GM23338 (cell line): ENCODE measurements around the gene CYTH1. TPM values are rescaled to one million over a fixed set of nuclear protein-coding genes. Genes with fewer than 3 reads are reported as not detected.

Source experiments
- ATAC-seq: fragments of 200-7000 bp; cut with Tn5 transposase; 3 replicates; pipeline ENCODE4 v1.9.1; 2020
- DNase-seq: peaks from one replicate; pipeline ENCODE4 v3.0.0-alpha.2; 2015; ENCODE audit warnings: low spot score
- H2AFZ ChIP-seq: fragments of 200-600 bp; sonication (generic); 2 replicates; pipeline ENCODE4 v1.8.0; 2016; ENCODE audit warnings: antibody characterized with exemption, mild to moderate bottlenecking, moderate library complexity
- H3F3A ChIP-seq: fragments of 200-600 bp; sonication (generic); replicated peaks from 2 replicates; pipeline ENCODE4 v1.8.0; 2017; ENCODE audit warnings: antibody characterized with exemption, mixed run types, low read depth
- H3K27ac ChIP-seq: fragments of 200-600 bp; sonication (generic); 2 replicates; pipeline ENCODE4 v1.6.1; 2016; ENCODE audit warnings: low read depth
- H3K27me3 ChIP-seq: fragments of 200-600 bp; sonication (generic); 2 replicates; pipeline ENCODE4 v1.8.0; 2016; ENCODE audit warnings: mild to moderate bottlenecking, mixed run types, moderate library complexity; ENCODE audit not compliant: insufficient read depth
- H3K36me3 ChIP-seq: fragments of 200-600 bp; sonication (generic); 2 replicates; pipeline ENCODE4 v1.8.0; 2016; ENCODE audit warnings: mild to moderate bottlenecking; ENCODE audit not compliant: insufficient read depth
- H3K4me1 ChIP-seq: fragments of 200-600 bp; sonication (generic); 2 replicates; pipeline ENCODE4 v1.8.0; 2016; ENCODE audit warnings: mild to moderate bottlenecking, moderate library complexity; ENCODE audit not compliant: insufficient read depth
- H3K4me2 ChIP-seq: fragments of 200-600 bp; sonication (generic); 2 replicates; pipeline ENCODE4 v1.7.1; 2017; ENCODE audit warnings: mixed run types
- H3K4me3 ChIP-seq: fragments of 200-600 bp; sonication (generic); 2 replicates; pipeline ENCODE4 v1.6.1; 2016; ENCODE audit warnings: mixed run types
- H3K79me2 ChIP-seq: fragments of 200-600 bp; sonication (generic); replicated peaks from 2 replicates; pipeline ENCODE4 v1.8.0; 2017; ENCODE audit warnings: mild to moderate bottlenecking; ENCODE audit not compliant: insufficient read depth
- H3K9me2 ChIP-seq: fragments of 200-600 bp; sonication (generic); 2 replicates; pipeline ENCODE4 v1.8.0; 2017; ENCODE audit not compliant: insufficient read depth
- H4K20me1 ChIP-seq: fragments of 200-600 bp; sonication (generic); replicated peaks from 2 replicates; pipeline ENCODE4 v1.8.0; 2017; ENCODE audit warnings: mild to moderate bottlenecking; ENCODE audit not compliant: insufficient read depth
- H3K27ac Mint-ChIP-seq: 2 replicates; pipeline ENCODE4 v1.8.0; 2020; ENCODE audit warnings: inconsistent platforms, mild to moderate bottlenecking, moderate library complexity, mixed read lengths
- H3K27me3 Mint-ChIP-seq: 3 replicates; pipeline ENCODE4 v1.8.0; 2022; ENCODE audit warnings: low read depth, mild to moderate bottlenecking, moderate library complexity, mixed read lengths, inconsistent platforms; ENCODE audit not compliant: insufficient read depth, poor library complexity
- H3K36me3 Mint-ChIP-seq: 3 replicates; pipeline ENCODE4 v1.8.0; 2021; ENCODE audit warnings: low read depth, mild to moderate bottlenecking, inconsistent platforms, moderate library complexity, mixed read lengths
- H3K4me1 Mint-ChIP-seq: 3 replicates; pipeline ENCODE4 v1.8.0; 2020; ENCODE audit warnings: mild to moderate bottlenecking, inconsistent platforms, mixed read lengths
- H3K4me3 Mint-ChIP-seq: 3 replicates; pipeline ENCODE4 v1.8.0; 2021; ENCODE audit warnings: moderate library complexity, mild to moderate bottlenecking, inconsistent platforms, mixed read lengths
- H3K9me3 Mint-ChIP-seq: 3 replicates; pipeline ENCODE4 v1.8.0; 2020; ENCODE audit warnings: moderate library complexity, mild to moderate bottlenecking, inconsistent platforms, mixed read lengths
- CREB1 ChIP-seq: fragments of 250-450 bp; sonication (Bioruptor Pico); IDR thresholded peaks from 2 replicates; pipeline ENCODE4 v1.5.0; 2020; ENCODE audit warnings: low read depth, mild to moderate bottlenecking, moderate library complexity
- EZH2 ChIP-seq: fragments of 200-600 bp; sonication (generic); IDR thresholded peaks from one replicate; pipeline ENCODE4 v1.8.0; 2017; ENCODE audit warnings: antibody characterized with exemption, mild to moderate bottlenecking, low read depth; ENCODE audit not compliant: unreplicated experiment
- EZH2phosphoT487 ChIP-seq: fragments of 200-600 bp; sonication (generic); IDR thresholded peaks from one replicate; pipeline ENCODE4 v1.8.1; 2018; ENCODE audit warnings: antibody characterized with exemption; ENCODE audit not compliant: unreplicated experiment
- JUNB ChIP-seq: IDR thresholded peaks from one replicate; pipeline ENCODE4 v1.6.1; 2016; ENCODE audit warnings: antibody characterized with exemption; ENCODE audit not compliant: unreplicated experiment
- STAT1 ChIP-seq: IDR thresholded peaks from one replicate; pipeline ENCODE4 v1.6.1; 2016; ENCODE audit warnings: antibody characterized with exemption; ENCODE audit not compliant: unreplicated experiment
- ZNF114 ChIP-seq: fragments of 250-450 bp; sonication (Bioruptor Pico); IDR thresholded peaks from 2 replicates; pipeline ENCODE4 v1.5.0; 2020; ENCODE audit warnings: mild to moderate bottlenecking, moderate library complexity
- ZNF331 ChIP-seq: fragments of 250-450 bp; sonication (Bioruptor Pico); IDR thresholded peaks from 2 replicates; pipeline ENCODE4 v1.5.0; 2020; ENCODE audit warnings: low read depth, mild to moderate bottlenecking, moderate library complexity
- polyA plus RNA-seq: library from polyadenylated mRNA; unstranded; fragments of >200 nt; fragmentation: Nextera tagmentation; extraction: Ambion mirVana; gene quantifications from 2 replicates; pipeline ENCODE4 v1.2.1, GENCODE V29; 2016
- total RNA-seq: library from RNA; depleted of rRNA; stranded (reverse); fragments of >200 nt; shearing (Covaris generic); gene quantifications from 2 replicates; pipeline ENCODE4 v1.2.3, GENCODE V29; 2014
- TF ChIP-seq, protein P1 (sequence below): fragments of 250-450 bp; sonication (Bioruptor Pico); IDR thresholded peaks from 2 replicates; pipeline ENCODE4 v1.5.0; 2020; ENCODE audit warnings: mild to moderate bottlenecking, moderate library complexity
- TF ChIP-seq, protein P2 (sequence below): IDR thresholded peaks from one replicate; pipeline ENCODE4 v1.6.1; 2018; ENCODE audit warnings: antibody characterized with exemption; ENCODE audit not compliant: unreplicated experiment

CYTH1 gene
- total and polyA plus RNA-seq, 2 experiments from 2014 or later = 13.8 to 14.5 TPM

DNA sequence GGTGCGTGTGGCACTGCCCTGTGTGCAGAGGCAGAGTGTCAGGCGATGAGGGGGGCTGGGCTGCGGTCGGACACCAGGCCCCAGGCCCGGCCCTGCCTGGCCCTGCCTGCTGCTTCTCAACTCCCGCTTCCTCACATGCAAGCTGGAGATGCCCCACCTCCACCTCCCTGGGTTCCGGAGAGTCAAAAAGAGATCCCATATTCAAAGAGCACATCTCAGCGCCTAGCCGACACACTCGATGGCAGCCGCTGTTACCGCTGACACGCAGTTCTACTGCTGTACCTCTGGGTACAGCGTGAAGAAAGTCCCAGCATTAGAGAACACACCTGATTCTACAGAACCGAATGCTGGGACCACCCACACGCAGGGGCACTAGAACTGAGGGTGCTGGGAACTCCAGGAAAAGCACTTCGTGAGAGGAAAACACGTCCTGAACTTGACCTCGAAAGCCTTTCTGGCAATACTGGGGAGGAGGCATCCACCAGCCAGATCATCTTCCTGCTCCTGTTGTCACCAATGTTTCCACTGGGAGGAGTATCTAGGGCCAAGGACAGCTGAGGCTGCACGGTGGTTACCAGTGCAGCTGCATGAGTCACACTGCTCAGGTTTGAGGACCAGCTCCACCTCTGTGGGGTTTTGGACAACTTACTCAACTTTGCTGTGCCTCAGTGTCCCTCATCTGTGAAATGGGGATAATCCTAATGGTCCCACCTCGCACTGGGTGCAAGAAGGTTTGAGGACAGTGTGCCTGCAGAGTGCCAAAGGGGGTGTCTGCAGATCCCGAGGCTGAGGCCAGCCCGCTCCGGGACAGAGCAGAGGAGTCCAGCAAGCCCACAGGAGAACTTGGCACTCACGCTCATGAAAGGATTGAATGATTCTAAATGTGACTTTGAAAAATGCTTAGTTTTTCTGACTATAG is 104.5 kb downstream of the CYTH1 start:
- H3K27me3 ChIP-seq = no peaks in the 10 kb centered on the region

DNA sequence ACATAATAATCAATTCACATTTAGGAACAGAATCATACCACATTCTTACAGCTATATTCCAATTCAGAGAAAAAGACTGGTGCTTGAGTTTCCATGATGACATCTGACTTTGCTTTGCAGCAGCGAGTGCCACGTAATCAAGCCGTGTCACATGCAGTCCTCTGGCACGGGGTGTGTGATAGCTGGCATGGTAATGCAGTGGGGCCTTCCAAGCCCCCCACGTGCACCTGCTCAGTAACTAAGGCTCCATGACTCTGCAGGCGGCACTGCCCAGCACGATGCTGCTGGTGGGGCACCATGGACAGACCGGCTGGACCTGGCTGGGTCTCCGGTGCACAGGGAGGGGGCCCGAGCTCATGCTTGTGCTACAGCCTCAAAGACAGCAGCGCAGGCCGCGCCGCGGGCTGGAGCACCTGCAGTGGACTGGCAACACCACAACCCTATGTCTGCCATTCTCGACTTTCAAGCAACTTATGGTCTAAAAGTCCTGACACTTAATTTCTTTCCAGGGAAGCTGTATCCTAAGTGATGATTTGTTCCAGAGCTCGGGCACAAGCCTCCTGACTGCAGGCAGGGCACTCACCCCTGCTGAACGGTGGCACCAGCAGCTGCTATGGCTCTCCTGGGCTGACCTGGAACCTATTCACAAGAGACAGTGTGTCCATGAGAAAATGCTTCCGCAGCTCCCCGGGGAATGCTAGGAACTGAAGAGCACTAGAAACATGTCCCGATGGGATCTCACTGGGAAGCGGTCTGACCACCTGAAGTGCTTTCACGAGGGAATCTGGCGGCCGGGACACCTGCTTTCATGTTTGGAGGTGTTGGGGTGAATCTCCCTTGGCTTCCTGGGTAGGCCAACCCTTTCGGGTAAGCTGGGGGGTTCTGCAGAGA is 105.4 kb downstream of the CYTH1 start:
- Histone ChIP-seq H3K27ac (no peak overlapping the region), H3K79me2 (no peaks in the 10 kb centered on the region), H3K27me3 (no peaks in the 10 kb centered on the region), H2AFZ (no peak overlapping the region), H3K4me2 (no peak overlapping the region), H3K9me2 (no peaks in the 10 kb centered on the region), H4K20me1 (no peaks in the 10 kb centered on the region; the same call in 1 of the 2 replicates), H3K4me1 (no peaks in the 10 kb centered on the region), H3K36me3 (no peaks in the 10 kb centered on the region), H3K4me3 (no peak overlapping the region), H3F3A (no peaks in the 10 kb centered on the region)
- DNase-seq (no peak), ATAC-seq (no peak)
- Mint-ChIP-seq H3K4me1 (peaks cover 12% of the 10 kb centered on the region; the same call in 2 of the 3 replicates), H3K4me3 (no peak overlapping the region), H3K36me3 (no peaks in the 10 kb centered on the region; the same call in 2 of the 3 replicates), H3K27ac (no peak overlapping the region), H3K9me3 (no peaks in the 10 kb centered on the region), H3K27me3 (peaks cover 2% of the 10 kb centered on the region)
- TF ChIP-seq STAT1 = no peak
- no peak for TF ChIP-seq EZH2
- TF ChIP-seq, protein P1, sequence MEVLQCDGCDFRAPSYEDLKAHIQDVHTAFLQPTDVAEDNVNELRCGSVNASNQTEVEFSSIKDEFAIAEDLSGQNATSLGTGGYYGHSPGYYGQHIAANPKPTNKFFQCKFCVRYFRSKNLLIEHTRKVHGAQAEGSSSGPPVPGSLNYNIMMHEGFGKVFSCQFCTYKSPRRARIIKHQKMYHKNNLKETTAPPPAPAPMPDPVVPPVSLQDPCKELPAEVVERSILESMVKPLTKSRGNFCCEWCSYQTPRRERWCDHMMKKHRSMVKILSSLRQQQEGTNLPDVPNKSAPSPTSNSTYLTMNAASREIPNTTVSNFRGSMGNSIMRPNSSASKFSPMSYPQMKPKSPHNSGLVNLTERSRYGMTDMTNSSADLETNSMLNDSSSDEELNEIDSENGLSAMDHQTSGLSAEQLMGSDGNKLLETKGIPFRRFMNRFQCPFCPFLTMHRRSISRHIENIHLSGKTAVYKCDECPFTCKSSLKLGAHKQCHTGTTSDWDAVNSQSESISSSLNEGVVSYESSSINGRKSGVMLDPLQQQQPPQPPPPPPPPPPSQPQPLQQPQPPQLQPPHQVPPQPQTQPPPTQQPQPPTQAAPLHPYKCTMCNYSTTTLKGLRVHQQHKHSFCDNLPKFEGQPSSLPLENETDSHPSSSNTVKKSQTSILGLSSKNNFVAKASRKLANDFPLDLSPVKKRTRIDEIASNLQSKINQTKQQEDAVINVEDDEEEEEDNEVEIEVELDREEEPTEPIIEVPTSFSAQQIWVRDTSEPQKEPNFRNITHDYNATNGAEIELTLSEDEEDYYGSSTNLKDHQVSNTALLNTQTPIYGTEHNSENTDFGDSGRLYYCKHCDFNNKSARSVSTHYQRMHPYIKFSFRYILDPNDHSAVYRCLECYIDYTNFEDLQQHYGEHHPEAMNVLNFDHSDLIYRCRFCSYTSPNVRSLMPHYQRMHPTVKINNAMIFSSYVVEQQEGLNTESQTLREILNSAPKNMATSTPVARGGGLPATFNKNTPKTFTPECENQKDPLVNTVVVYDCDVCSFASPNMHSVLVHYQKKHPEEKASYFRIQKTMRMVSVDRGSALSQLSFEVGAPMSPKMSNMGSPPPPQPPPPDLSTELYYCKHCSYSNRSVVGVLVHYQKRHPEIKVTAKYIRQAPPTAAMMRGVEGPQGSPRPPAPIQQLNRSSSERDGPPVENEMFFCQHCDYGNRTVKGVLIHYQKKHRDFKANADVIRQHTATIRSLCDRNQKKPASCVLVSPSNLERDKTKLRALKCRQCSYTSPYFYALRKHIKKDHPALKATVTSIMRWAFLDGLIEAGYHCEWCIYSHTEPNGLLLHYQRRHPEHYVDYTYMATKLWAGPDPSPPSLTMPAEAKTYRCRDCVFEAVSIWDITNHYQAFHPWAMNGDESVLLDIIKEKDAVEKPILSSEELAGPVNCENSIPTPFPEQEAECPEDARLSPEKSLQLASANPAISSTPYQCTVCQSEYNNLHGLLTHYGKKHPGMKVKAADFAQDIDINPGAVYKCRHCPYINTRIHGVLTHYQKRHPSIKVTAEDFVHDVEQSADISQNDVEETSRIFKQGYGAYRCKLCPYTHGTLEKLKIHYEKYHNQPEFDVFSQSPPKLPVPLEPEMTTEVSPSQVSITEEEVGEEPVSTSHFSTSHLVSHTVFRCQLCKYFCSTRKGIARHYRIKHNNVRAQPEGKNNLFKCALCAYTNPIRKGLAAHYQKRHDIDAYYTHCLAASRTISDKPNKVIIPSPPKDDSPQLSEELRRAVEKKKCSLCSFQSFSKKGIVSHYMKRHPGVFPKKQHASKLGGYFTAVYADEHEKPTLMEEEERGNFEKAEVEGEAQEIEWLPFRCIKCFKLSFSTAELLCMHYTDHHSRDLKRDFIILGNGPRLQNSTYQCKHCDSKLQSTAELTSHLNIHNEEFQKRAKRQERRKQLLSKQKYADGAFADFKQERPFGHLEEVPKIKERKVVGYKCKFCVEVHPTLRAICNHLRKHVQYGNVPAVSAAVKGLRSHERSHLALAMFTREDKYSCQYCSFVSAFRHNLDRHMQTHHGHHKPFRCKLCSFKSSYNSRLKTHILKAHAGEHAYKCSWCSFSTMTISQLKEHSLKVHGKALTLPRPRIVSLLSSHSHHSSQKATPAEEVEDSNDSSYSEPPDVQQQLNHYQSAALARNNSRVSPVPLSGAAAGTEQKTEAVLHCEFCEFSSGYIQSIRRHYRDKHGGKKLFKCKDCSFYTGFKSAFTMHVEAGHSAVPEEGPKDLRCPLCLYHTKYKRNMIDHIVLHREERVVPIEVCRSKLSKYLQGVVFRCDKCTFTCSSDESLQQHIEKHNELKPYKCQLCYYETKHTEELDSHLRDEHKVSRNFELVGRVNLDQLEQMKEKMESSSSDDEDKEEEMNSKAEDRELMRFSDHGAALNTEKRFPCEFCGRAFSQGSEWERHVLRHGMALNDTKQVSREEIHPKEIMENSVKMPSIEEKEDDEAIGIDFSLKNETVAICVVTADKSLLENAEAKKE (CRISPR knock-in tag) = no peak
- no peak for TF ChIP-seq ZNF114 (CRISPR knock-in tag)
- TF ChIP-seq CREB1 = no peak
- TF ChIP-seq EZH2phosphoT487 = no peak
- TF ChIP-seq, protein P2, sequence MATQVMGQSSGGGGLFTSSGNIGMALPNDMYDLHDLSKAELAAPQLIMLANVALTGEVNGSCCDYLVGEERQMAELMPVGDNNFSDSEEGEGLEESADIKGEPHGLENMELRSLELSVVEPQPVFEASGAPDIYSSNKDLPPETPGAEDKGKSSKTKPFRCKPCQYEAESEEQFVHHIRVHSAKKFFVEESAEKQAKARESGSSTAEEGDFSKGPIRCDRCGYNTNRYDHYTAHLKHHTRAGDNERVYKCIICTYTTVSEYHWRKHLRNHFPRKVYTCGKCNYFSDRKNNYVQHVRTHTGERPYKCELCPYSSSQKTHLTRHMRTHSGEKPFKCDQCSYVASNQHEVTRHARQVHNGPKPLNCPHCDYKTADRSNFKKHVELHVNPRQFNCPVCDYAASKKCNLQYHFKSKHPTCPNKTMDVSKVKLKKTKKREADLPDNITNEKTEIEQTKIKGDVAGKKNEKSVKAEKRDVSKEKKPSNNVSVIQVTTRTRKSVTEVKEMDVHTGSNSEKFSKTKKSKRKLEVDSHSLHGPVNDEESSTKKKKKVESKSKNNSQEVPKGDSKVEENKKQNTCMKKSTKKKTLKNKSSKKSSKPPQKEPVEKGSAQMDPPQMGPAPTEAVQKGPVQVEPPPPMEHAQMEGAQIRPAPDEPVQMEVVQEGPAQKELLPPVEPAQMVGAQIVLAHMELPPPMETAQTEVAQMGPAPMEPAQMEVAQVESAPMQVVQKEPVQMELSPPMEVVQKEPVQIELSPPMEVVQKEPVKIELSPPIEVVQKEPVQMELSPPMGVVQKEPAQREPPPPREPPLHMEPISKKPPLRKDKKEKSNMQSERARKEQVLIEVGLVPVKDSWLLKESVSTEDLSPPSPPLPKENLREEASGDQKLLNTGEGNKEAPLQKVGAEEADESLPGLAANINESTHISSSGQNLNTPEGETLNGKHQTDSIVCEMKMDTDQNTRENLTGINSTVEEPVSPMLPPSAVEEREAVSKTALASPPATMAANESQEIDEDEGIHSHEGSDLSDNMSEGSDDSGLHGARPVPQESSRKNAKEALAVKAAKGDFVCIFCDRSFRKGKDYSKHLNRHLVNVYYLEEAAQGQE = no peak

More for the DNA sequence above, 104.5 kb downstream of the CYTH1 start:
- H4K20me1 ChIP-seq = no peaks in the 10 kb centered on the region; the same call in 1 of the 2 replicates
- DNase-seq = no peak
- H3K36me3 ChIP-seq = no peaks in the 10 kb centered on the region
- H3K27ac ChIP-seq = no peak overlapping the region
- no peaks in the 10 kb centered on the region for H3K9me2 ChIP-seq
- peaks cover 2% of the 10 kb centered on the region for H3K27me3 Mint-ChIP-seq
- no peaks in the 10 kb centered on the region for H3K4me1 ChIP-seq
- no peaks in the 10 kb centered on the region; the same call in 2 of the 3 replicates for H3K36me3 Mint-ChIP-seq
- H2AFZ ChIP-seq = no peak overlapping the region
- no peak overlapping the region for H3K4me3 ChIP-seq
- H3F3A ChIP-seq = no peaks in the 10 kb centered on the region
- no peak for TF ChIP-seq STAT1
- TF ChIP-seq ZNF331 = no peak
- TF ChIP-seq EZH2 = no peak
- TF ChIP-seq CREB1 = no peak
- TF ChIP-seq JUNB = no peak
- H3K27ac Mint-ChIP-seq = no peak overlapping the region
- peaks cover 12% of the 10 kb centered on the region; the same call in 2 of the 3 replicates for H3K4me1 Mint-ChIP-seq
- no peaks in the 10 kb centered on the region for H3K9me3 Mint-ChIP-seq
- no peak overlapping the region for H3K4me2 ChIP-seq
- ATAC-seq = no peak
- no peak overlapping the region for H3K4me3 Mint-ChIP-seq
- H3K79me2 ChIP-seq = no peaks in the 10 kb centered on the region
